ENCODE results near the gene CUZD1. TPM values are rescaled to one million over a fixed set of nuclear protein-coding genes. Genes with fewer than 3 reads are reported as not detected.
"Not testable (repeated sequence)": the region's sequence is repeated elsewhere in the genome, so short reads cannot be mapped to it uniquely, and the experiment has no call there.

The CUZD1 gene
- total and polyA plus RNA-seq, 3 donors from 2014 or later: 1.5 to 2.0 (median 1.9) TPM

DNA sequence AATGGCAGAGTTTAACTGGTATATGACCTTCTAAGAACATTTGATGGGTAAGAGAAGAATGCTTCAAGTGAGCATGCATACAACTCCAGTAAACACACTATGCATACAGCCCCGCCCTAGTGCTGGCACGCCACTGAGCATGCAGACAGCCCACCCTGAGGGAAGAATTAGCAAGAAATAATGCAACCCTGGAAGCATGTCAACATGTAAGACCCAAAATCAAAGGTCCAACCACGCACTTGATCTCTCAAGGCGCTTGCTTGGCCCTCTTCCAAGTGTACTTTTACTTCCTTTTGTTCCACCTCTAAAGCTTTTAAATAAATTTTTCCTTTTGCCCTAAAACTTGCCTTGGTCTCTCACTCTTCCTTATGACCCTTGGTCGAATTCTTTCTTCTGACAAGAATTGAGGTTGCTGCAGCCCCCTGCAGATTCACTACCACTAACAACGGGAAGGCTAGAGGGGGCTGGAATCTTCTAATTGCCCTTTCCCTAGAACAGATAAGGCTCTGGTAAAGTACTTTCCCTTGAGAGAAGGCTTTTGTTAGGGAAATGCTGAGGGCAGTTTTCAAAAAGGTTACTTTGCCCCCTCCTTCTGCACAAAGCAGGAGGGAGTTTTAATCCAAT lies 30.3 kb upstream of the CUZD1 start:
- Histone ChIP-seq H3K27ac (no peak overlapping the region), H3K4me3 (no peak overlapping the region), H3K4me1 (peaks cover 3% of the 10 kb centered on the region), H3K27me3 (no peaks in the 10 kb centered on the region), H3K36me3 (ENCODE audit: low read depth, missing control alignments) (no peaks in the 10 kb centered on the region), H3K9me3 (no peaks in the 10 kb centered on the region)
- WGBS, 2 donors: 50 to 66% methylated on average over 5 to 6 of the region's 6 CpGs
- DNase-seq: no peak
- intact Hi-C loops (cut with DNase I; ENCODE audit: low total_unique reads): no loop called here
- no peak for TF ChIP-seq POLR2A (IDR thresholded peaks at IDR 0.05)
- TF ChIP-seq, protein P1, sequence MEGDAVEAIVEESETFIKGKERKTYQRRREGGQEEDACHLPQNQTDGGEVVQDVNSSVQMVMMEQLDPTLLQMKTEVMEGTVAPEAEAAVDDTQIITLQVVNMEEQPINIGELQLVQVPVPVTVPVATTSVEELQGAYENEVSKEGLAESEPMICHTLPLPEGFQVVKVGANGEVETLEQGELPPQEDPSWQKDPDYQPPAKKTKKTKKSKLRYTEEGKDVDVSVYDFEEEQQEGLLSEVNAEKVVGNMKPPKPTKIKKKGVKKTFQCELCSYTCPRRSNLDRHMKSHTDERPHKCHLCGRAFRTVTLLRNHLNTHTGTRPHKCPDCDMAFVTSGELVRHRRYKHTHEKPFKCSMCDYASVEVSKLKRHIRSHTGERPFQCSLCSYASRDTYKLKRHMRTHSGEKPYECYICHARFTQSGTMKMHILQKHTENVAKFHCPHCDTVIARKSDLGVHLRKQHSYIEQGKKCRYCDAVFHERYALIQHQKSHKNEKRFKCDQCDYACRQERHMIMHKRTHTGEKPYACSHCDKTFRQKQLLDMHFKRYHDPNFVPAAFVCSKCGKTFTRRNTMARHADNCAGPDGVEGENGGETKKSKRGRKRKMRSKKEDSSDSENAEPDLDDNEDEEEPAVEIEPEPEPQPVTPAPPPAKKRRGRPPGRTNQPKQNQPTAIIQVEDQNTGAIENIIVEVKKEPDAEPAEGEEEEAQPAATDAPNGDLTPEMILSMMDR (IDR thresholded peaks at IDR 0.05): no peak

- DNase-seq; H3K27ac ChIP-seq; H3K9me3 ChIP-seq; intact Hi-C loops (cut with DNase I; ENCODE audit: low total_unique reads); H3K27me3 ChIP-seq; H3K4me1 ChIP-seq; H3K4me3 ChIP-seq; H3K36me3 ChIP-seq (ENCODE audit: low read depth, missing control alignments): not testable (repeated sequence)
- WGBS, 2 donors: 97 to 100% methylated on average over 2 of the region's 2 CpGs
These were observed 26.3 kb upstream of the CUZD1 start for GRCh38 chr10:122871947-122872346.

DNA sequence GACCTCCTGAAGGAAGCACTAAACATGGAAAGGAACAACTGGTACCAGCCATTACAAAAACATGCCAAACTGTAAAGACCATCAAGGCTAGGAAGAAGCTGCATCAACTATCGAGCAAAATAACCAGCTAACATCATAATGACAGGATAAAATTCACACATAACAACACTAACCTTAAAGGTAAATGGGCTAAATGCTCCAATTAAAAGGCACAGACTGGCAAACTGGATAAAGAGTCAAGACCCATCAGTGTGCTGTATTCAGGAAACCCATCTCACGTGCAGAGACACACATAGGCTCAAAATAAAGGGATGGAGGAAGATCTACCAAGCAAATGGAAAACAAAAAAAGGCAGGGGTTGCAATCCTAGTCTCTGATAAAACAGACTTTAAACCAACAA lies 23.1 kb upstream of the CUZD1 start:
- H3K4me3 ChIP-seq; H3K36me3 ChIP-seq (ENCODE audit: low read depth, missing control alignments); H3K4me1 ChIP-seq; intact Hi-C loops (cut with DNase I; ENCODE audit: low total_unique reads); H3K27me3 ChIP-seq; H3K9me3 ChIP-seq; H3K27ac ChIP-seq; DNase-seq: not testable (repeated sequence)
- 72 to 95% methylated on average over 2 of the region's 2 CpGs for WGBS, 2 donors

- DNase-seq; H3K36me3 ChIP-seq (ENCODE audit: low read depth, missing control alignments); H3K27me3 ChIP-seq; intact Hi-C loops (cut with DNase I; ENCODE audit: low total_unique reads); H3K27ac ChIP-seq; H3K4me3 ChIP-seq; H3K9me3 ChIP-seq; H3K4me1 ChIP-seq: not testable (repeated sequence)
- WGBS, 2 donors: 73 to 76% methylated on average over 3 of the region's 3 CpGs
These were observed 21.3 kb upstream of the CUZD1 start for GRCh38 chr10:122866757-122867482.

- DNase-seq: no peak
- Histone ChIP-seq H3K27ac (no peak overlapping the region), H3K36me3 (ENCODE audit: low read depth, missing control alignments) (no peaks in the 10 kb centered on the region), H3K27me3 (no peaks in the 10 kb centered on the region), H3K9me3 (no peaks in the 10 kb centered on the region), H3K4me1 (peaks cover 2% of the 10 kb centered on the region), H3K4me3 (no peak overlapping the region)
- intact Hi-C loops (cut with DNase I; ENCODE audit: low total_unique reads): no loop called here
- TF ChIP-seq, protein P1 (IDR thresholded peaks at IDR 0.05): no peak
- no peak for TF ChIP-seq POLR2A (IDR thresholded peaks at IDR 0.05)
- 83 to 84% methylated on average over 1 of the region's 1 CpG for WGBS, 2 donors
These were observed 19.2 kb upstream of the CUZD1 start for GRCh38 chr10:122864901-122865300.

DNA sequence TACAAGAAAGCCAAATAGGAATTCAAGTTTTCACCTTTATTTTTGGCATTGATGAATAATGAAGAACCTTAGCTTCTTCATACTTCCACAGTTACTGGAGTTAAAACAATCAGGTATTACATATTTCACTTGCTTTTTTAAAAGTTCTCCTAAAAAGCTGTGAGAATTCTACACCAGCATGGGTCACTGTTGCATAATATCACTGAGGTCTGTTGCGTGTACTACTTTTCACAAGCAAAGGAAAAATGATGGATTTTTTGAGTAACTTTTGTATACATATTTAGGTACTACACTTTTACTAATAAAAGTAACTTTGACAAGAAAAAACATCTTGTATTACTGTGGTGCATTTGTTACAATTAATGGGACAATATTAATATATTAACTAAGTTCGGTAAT lies 18.5 kb upstream of the CUZD1 start:
- no peaks in the 10 kb centered on the region for H3K27me3 ChIP-seq
- peaks cover 2% of the 10 kb centered on the region for H3K4me1 ChIP-seq
- H3K9me3 ChIP-seq: no peaks in the 10 kb centered on the region
- no peak overlapping the region for H3K27ac ChIP-seq
- no peak for TF ChIP-seq POLR2A (IDR thresholded peaks at IDR 0.05)
- TF ChIP-seq, protein P1 (IDR thresholded peaks at IDR 0.05): no peak
- no peaks in the 10 kb centered on the region for H3K36me3 ChIP-seq (ENCODE audit: low read depth, missing control alignments)
- no peak overlapping the region for H3K4me3 ChIP-seq
- intact Hi-C loops (cut with DNase I; ENCODE audit: low total_unique reads): no loop called here
- 93 to 99% methylated on average over 2 of the region's 2 CpGs for WGBS, 2 donors
- no peak for DNase-seq

All from testis (tissue), 3 donors.